VCaP (cell line): ENCODE results near the gene NFATC1.

Source experiments
- H3K27ac ChIP-seq: fragments of 450-650 bp; 2 replicates; pipeline ENCODE4 v1.5.1; 2017
- CTCF ChIP-seq: fragments of 450-650 bp; conservative IDR thresholded peaks from 2 replicates; pipeline ENCODE4 v1.5.1; 2017; ENCODE audit warnings: mild to moderate bottlenecking, moderate library complexity

NFATC1 gene

GRCh38 chr18:79456105-79456980 is 60.6 kb downstream of the NFATC1 start:
- no peak for TF ChIP-seq CTCF
- H3K27ac ChIP-seq = no peak overlapping the region

- no peak for TF ChIP-seq CTCF
- no peak overlapping the region for H3K27ac ChIP-seq
Observed at GRCh38 chr18:79457239-79457638, 61.5 kb downstream of the NFATC1 start.

- no peak overlapping the region for H3K27ac ChIP-seq
- TF ChIP-seq CTCF = no peak
Observed at GRCh38 chr18:79457652-79458051, 61.9 kb downstream of the NFATC1 start.

GRCh38 chr18:79458131-79458838 is 62.6 kb downstream of the NFATC1 start:
- no peak overlapping the region for H3K27ac ChIP-seq
- no peak for TF ChIP-seq CTCF

GRCh38 chr18:79458917-79459803 is 63.4 kb downstream of the NFATC1 start:
- no peak overlapping the region for H3K27ac ChIP-seq
- no peak for TF ChIP-seq CTCF

- TF ChIP-seq CTCF = no peak
- H3K27ac ChIP-seq = no peak overlapping the region
Observed at GRCh38 chr18:79459946-79460480, 64.3 kb downstream of the NFATC1 start.
